Urinary bladder (tissue), 4 donors: Measurements from ENCODE around the gene PABPN1L. TPM values are rescaled to one million over a fixed set of nuclear protein-coding genes. Genes with fewer than 3 reads are reported as not detected.
"Not testable (repeated sequence)": the region's sequence is repeated elsewhere in the genome, so short reads cannot be mapped to it uniquely, and the experiment has no call there.

Experiments used
- DNase-seq: peaks from one replicate; pipeline ENCODE4 v3.0.0-alpha.2; 2015; ENCODE audit errors: extremely low spot score
- H3K27ac ChIP-seq: one replicate; pipeline ENCODE4 v1.5.1; 2013; ENCODE audit warnings: low read depth, mild to moderate bottlenecking, moderate library complexity
- H3K36me3 ChIP-seq: one replicate; pipeline ENCODE4 v1.6.1; 2013; ENCODE audit warnings: mild to moderate bottlenecking, moderate library complexity; ENCODE audit not compliant: insufficient read depth
- H3K4me1 ChIP-seq: one replicate; pipeline ENCODE4 v1.6.1; 2013; ENCODE audit warnings: mild to moderate bottlenecking, moderate library complexity; ENCODE audit not compliant: insufficient read depth
- H3K4me3 ChIP-seq: one replicate; pipeline ENCODE4 v1.5.1; 2013; ENCODE audit warnings: low read depth, low read length
- WGBS: extraction: QIAGEN DNeasy Blood & Tissue Kit; methylation state at CpG from one replicate; pipeline ENCODE4 v1.1.7; 2013; 5-methylcytosine and 5-hydroxymethylcytosine counted together
- polyA plus RNA-seq: library from polyadenylated mRNA; stranded (reverse); fragments of 200-250 nt; gene quantifications from one replicate; pipeline ENCODE4 v1.2.3, GENCODE V29; 2013
- total RNA-seq: library from RNA; depleted of rRNA; stranded (reverse); fragments of >200 nt; gene quantifications from one replicate; pipeline ENCODE4 v1.2.3, GENCODE V29; 2014
- donor health status: healthy with polysubstance abuse.
- donor health status: healthy.

PABPN1L gene
- total and polyA plus RNA-seq, 2 donors = not detected

GRCh38 chr16:88823646-88824045 lies 42.8 kb downstream of the PABPN1L start:
- H3K4me3 ChIP-seq, DNase-seq, H3K36me3 ChIP-seq, H3K27ac ChIP-seq, H3K4me1 ChIP-seq: not testable (repeated sequence)
- 98% methylated on average over 28 of the region's 31 CpGs for WGBS

DNA sequence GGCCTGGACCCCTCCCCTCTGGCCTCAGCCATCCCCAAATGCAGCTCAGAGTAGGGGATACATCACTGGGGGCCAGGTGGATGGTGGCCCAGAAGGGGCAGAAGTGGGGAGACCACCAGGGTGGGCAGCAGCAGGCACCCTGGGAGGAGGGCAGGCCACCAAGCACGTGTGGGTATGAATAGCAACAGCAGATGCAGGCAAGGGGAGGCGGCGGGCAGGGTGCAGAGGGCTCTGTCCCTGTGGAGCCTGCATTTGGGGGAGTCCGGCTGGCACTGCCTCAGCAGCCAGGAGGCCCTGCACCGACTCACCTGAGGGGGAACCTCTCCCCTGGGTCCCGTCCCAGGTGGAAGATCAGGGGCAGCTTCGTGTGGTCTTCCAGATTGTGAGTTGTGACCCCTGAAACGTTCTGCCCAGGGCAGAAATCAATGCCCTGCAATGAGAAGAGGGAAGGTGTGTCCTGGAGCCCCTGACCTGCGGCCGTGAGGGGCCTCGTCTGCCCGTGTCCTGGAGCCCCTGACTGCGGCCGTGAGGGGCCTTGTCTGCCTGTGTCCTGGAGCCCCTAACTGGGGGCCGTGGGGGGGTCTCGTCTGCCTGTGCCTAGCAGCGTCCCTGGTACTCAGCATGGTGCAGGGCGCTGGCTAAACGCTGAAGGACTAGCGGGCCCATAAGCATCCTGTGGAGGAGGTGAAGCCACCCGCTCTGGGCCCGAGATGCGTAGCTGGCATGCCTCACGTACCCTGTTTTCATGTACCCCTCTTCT lies 44.0 kb downstream of the PABPN1L start:
- Histone ChIP-seq H3K4me3 (no peak overlapping the region), H3K36me3 (no peaks in the 10 kb centered on the region), H3K27ac (no peak overlapping the region), H3K4me1 (no peaks in the 10 kb centered on the region)
- no peak for DNase-seq
- WGBS = 94% methylated on average over 24 of the region's 24 CpGs

DNA sequence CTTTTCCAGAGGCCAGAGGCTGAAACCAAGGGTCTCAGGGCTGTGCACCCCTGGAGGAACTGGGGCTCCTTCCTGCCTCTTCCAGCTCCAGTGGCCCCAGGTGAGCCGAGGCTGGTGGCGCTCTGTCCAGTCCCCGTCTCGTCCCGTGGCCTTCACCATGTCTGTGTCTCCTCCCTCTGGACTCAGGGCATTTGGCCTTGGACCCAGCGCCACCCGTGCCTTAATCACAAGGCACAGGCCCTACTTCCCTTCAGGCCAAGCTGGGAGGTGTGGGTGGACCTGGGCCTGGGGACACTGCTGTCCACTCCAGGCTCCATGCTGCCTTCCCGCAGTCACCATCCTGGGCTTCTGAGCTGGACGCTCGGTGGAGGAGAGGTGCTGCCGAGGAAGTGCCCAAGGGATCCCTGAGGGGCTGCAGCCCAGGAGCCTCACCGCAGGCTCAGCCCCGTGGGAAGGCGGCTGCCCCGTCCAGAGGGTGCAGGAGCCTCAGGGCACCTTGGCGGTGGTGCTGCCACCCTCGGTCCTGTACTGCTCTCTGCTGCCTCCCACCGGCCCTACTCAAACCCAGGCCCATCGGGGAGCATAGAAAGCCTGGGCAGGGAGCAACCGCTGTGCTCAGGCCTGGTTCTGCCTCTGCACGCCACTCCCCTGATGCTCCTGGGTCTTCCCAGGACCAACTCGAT lies 45.2 kb downstream of the PABPN1L start:
- Histone ChIP-seq H3K36me3 (no peaks in the 10 kb centered on the region), H3K4me1 (no peaks in the 10 kb centered on the region), H3K4me3 (no peak overlapping the region), H3K27ac (no peak overlapping the region)
- no peak for DNase-seq
- 82% methylated on average over 22 of the region's 22 CpGs for WGBS

- Histone ChIP-seq H3K4me1 (no peaks in the 10 kb centered on the region), H3K36me3 (no peaks in the 10 kb centered on the region), H3K27ac (no peak overlapping the region), H3K4me3 (no peak overlapping the region)
- 78% methylated on average over 20 of the region's 20 CpGs for WGBS
- DNase-seq = no peak
These were observed 46.0 kb downstream of the PABPN1L start for GRCh38 chr16:88820385-88821025.

DNA sequence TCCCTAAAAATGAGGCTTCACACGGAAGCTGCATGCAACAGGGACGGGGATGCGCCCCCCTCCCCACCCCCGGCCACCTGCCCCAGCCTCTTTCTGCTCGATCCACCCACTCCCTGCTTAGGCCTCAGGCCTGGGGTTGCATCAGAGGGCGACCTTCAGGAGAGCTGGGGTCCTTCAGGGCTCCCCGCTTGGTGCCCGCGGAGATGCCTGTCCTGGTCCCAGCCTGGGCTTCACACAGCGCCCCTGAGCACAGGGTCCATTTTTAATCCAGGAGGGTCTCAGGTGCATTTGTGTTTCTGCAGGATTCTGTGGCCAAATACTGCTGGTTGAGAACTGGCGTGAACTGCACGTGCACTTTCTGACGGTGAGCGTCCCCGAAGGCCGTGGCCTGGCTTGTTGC lies 47.3 kb downstream of the PABPN1L start:
- no peak for DNase-seq
- 81% methylated on average over 16 of the region's 16 CpGs for WGBS
- H3K4me1 ChIP-seq = no peaks in the 10 kb centered on the region

DNA sequence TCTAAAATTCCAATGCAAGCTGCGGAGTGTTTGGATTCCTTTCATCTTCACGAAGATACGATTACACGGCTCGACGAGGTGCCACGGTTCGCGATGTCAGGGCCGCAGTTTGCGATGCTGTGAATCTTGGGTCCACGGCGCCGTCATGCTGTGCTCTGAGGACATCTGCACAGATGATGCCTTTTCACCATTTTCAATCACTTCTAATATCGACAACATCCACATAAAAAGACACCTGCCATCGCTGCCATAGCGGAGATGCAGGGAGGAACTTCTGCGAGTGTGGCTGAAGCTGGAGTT lies 47.9 kb downstream of the PABPN1L start:
- WGBS = 64% methylated on average over 18 of the region's 18 CpGs
- H3K27ac ChIP-seq = no peak overlapping the region
- no peaks in the 10 kb centered on the region for H3K36me3 ChIP-seq
- DNase-seq = no peak
- H3K4me1 ChIP-seq = no peaks in the 10 kb centered on the region
- no peak overlapping the region for H3K4me3 ChIP-seq

More for the DNA sequence above, 47.3 kb downstream of the PABPN1L start:
- Histone ChIP-seq H3K36me3 (no peaks in the 10 kb centered on the region), H3K4me3 (no peak overlapping the region), H3K27ac (no peak overlapping the region)

DNA sequence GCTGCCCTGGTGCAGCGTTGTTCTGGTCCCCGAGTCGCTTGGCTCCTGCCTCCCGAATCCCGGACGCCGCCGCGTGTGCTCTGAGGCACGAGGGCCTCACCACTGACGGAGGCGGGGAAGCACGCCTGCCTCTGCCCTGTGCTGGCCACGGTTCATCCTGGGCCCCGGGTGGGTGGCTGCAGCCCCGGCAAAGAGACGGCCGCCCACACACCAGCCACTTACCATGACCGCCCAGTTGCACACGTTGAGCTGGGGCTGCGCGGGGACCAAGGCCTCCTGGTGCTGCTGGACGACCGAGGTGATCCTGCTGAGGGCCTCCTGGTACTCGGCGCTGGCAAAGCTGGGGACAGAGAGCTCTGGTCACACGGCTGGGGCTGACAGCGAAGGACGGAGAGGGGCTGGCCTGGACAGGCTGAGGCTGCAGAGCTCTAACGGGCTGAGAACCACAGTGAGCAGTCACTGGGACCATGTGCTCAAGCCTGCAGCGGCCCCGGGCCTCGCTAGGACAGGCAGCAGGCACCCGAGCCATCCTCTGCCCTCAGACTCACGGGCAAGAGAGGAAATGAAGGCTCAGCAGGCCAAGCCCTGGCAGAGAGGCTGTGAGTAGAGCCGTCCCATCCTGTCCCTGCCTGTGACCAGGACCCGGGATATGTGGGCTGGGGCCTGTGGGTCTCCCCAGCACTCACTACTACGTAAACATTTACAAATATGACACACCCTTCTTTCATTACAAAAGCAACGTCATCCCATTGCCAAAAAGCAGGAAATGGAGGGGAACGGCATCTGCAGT lies 48.5 kb downstream of the PABPN1L start:
- Histone ChIP-seq H3K4me3 (no peak overlapping the region), H3K4me1 (no peaks in the 10 kb centered on the region), H3K27ac (no peak overlapping the region), H3K36me3 (no peaks in the 10 kb centered on the region)
- WGBS = 78% methylated on average over 40 of the region's 40 CpGs
- DNase-seq = no peak

GRCh38 chr16:88816736-88817535 lies 49.5 kb downstream of the PABPN1L start:
- Histone ChIP-seq H3K4me3 (no peak overlapping the region), H3K27ac (no peak overlapping the region), H3K36me3 (no peaks in the 10 kb centered on the region), H3K4me1 (no peaks in the 10 kb centered on the region)
- 83% methylated on average over 41 of the region's 41 CpGs for WGBS
- no peak for DNase-seq

- DNase-seq = no peak
These were observed 50.4 kb downstream of the PABPN1L start for GRCh38 chr16:88815901-88816589.

GRCh38 chr16:88815227-88815626 lies 51.2 kb downstream of the PABPN1L start:
- 81% methylated on average over 10 of the region's 10 CpGs for WGBS
- no peak for DNase-seq
- H3K4me1 ChIP-seq = no peaks in the 10 kb centered on the region
- no peak overlapping the region for H3K27ac ChIP-seq
- no peaks in the 10 kb centered on the region for H3K36me3 ChIP-seq
- H3K4me3 ChIP-seq = no peak overlapping the region

More at GRCh38 chr16:88815901-88816589, 50.4 kb downstream of the PABPN1L start:
- WGBS = 54% methylated on average over 19 of the region's 19 CpGs
- H3K36me3 ChIP-seq = no peaks in the 10 kb centered on the region
- no peak overlapping the region for H3K4me3 ChIP-seq
- no peak overlapping the region for H3K27ac ChIP-seq
- no peaks in the 10 kb centered on the region for H3K4me1 ChIP-seq

- no peak overlapping the region for H3K4me3 ChIP-seq
- 84% methylated on average over 13 of the region's 13 CpGs for WGBS
- DNase-seq = no peak
- H3K4me1 ChIP-seq = no peaks in the 10 kb centered on the region
- H3K27ac ChIP-seq = no peak overlapping the region
- no peaks in the 10 kb centered on the region for H3K36me3 ChIP-seq
These were observed 52.3 kb downstream of the PABPN1L start for GRCh38 chr16:88814144-88814502.
